Trophoblast cell (in vitro differentiated cells and primary cell): ENCODE results near the gene ARHGDIB.

ENCODE experiments used
- DNase-seq, 2 donors: peaks; one replicate each; pipeline ENCODE4 v3.0.0-alpha.2; 2016
- H2AFZ ChIP-seq: 2 replicates; pipeline ENCODE4 v1.6.1; 2013; ENCODE audit warnings: low read length, moderate library complexity, mild to moderate bottlenecking; ENCODE audit not compliant: insufficient read depth, poor library complexity
- H2AK5ac ChIP-seq: 2 replicates; pipeline ENCODE4 v1.6.1; 2013; ENCODE audit warnings: mild to moderate bottlenecking, low read length
- H2BK120ac ChIP-seq: 2 replicates; pipeline ENCODE4 v1.6.1; 2013; ENCODE audit warnings: low read length, mild to moderate bottlenecking, moderate library complexity; ENCODE audit not compliant: insufficient read depth, poor library complexity
- H2BK12ac ChIP-seq: 2 replicates; pipeline ENCODE4 v1.6.1; 2013; ENCODE audit warnings: mild to moderate bottlenecking, low read length, moderate library complexity
- H2BK5ac ChIP-seq: 2 replicates; pipeline ENCODE4 v1.6.1; 2013; ENCODE audit warnings: low read length, low read depth, moderate library complexity, mild to moderate bottlenecking; ENCODE audit not compliant: poor library complexity
- H3K14ac ChIP-seq: 2 replicates; pipeline ENCODE4 v1.6.1; 2013; ENCODE audit warnings: mild to moderate bottlenecking, low read length
- H3K18ac ChIP-seq: 2 replicates; pipeline ENCODE4 v1.6.1; 2013; ENCODE audit warnings: mild to moderate bottlenecking, low read length
- H3K23ac ChIP-seq: 2 replicates; pipeline ENCODE4 v1.6.1; 2013; ENCODE audit warnings: low read length
- H3K27ac ChIP-seq: 2 replicates; pipeline ENCODE4 v1.5.1; 2013; ENCODE audit warnings: low read depth, mild to moderate bottlenecking, inconsistent platforms, low read length, moderate library complexity
- H3K27me3 ChIP-seq: 2 replicates; pipeline ENCODE4 v1.6.1; 2013; ENCODE audit warnings: inconsistent platforms, mild to moderate bottlenecking, low read length, moderate library complexity; ENCODE audit not compliant: insufficient read depth
- H3K36me3 ChIP-seq, 2 experiments: 1 replicate in 1 of 2; 2 replicates in 1 of 2; pipeline ENCODE4 v1.6.1; 2013; ENCODE audit warnings: low read length in 2 of 2, mild to moderate bottlenecking in 2 of 2, moderate library complexity in 1 of 2; ENCODE audit not compliant: insufficient read depth in 2 of 2, control insufficient read depth in 1 of 2
- H3K4ac ChIP-seq: 2 replicates; pipeline ENCODE4 v1.6.1; 2013; ENCODE audit warnings: low read depth, mild to moderate bottlenecking, low read length, moderate library complexity
- H3K4me1 ChIP-seq, 2 experiments: 1 replicate in 1 of 2; 2 replicates in 1 of 2; pipeline ENCODE4 v1.6.1; 2013; ENCODE audit warnings: low read length in 2 of 2, mild to moderate bottlenecking in 2 of 2, moderate library complexity in 1 of 2; ENCODE audit not compliant: insufficient read depth in 2 of 2, control insufficient read depth in 1 of 2
- H3K4me2 ChIP-seq: 2 replicates; pipeline ENCODE4 v1.6.1; 2013; ENCODE audit warnings: inconsistent platforms, mild to moderate bottlenecking, low read length, moderate library complexity
- H3K4me3 ChIP-seq: 2 replicates; pipeline ENCODE4 v1.5.1; 2013; ENCODE audit warnings: mild to moderate bottlenecking, low read depth, low read length, inconsistent platforms
- H3K79me1 ChIP-seq: one replicate; pipeline ENCODE4 v1.6.1; 2013; ENCODE audit warnings: low read length
- H3K79me2 ChIP-seq: 2 replicates; pipeline ENCODE4 v1.6.1; 2013; ENCODE audit warnings: low read length, mild to moderate bottlenecking; ENCODE audit not compliant: control insufficient read depth, insufficient read depth, poor library complexity
- H3K9ac ChIP-seq: 2 replicates; pipeline ENCODE4 v1.6.1; 2013; ENCODE audit warnings: mild to moderate bottlenecking, low read length
- H3K9me3 ChIP-seq: 2 replicates; pipeline ENCODE4 v1.6.1; 2013; ENCODE audit warnings: low read depth, mild to moderate bottlenecking, control low read depth, inconsistent platforms, low read length; ENCODE audit not compliant: insufficient read depth
- H4K12ac ChIP-seq: 2 replicates; pipeline ENCODE4 v1.6.1; 2013; ENCODE audit warnings: low read depth, mild to moderate bottlenecking, low read length, moderate library complexity
- H4K8ac ChIP-seq: 2 replicates; pipeline ENCODE4 v1.6.1; 2013; ENCODE audit warnings: low read depth, mild to moderate bottlenecking, low read length, moderate library complexity
- H4K91ac ChIP-seq: one replicate; pipeline ENCODE4 v1.6.1; 2013; ENCODE audit warnings: low read depth, mild to moderate bottlenecking, low read length, moderate library complexity
- WGBS: extraction: QIAGEN DNeasy Blood & Tissue Kit; methylation state at CpG from one replicate; pipeline ENCODE4 v1.1.7; 2013; ENCODE audit warnings: missing lambda C conversion rate; ENCODE audit not compliant: insufficient read length, insufficient coverage; ENCODE audit errors: extremely low coverage; 5-methylcytosine and 5-hydroxymethylcytosine counted together

The ARHGDIB gene

DNA sequence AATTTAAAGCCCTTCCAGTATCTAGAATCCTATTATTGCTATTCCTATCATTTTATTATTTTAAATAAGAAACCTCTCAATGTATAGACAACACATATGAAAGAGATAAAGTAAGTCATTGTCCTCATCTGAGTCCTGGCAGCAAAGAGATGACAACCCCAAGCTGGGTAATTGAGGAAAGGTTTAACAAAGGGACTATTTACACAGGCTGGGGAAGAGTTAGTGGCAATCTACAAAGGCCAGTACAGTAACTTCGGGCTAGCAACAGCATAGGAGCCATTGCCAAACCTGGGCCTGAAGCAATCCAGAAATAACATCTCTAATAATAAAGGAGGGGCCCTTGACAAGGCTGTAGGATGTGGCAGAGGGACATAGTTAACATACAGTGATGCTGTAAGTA, 22.6 kb upstream of the ARHGDIB start:
- WGBS = no CpG with 5 or more reads among the region's 1 CpG
- no peaks in the 10 kb centered on the region for H3K36me3 ChIP-seq
- no peak overlapping the region for H4K12ac ChIP-seq
- no peak overlapping the region for H2AK5ac ChIP-seq
- no peak overlapping the region for H4K8ac ChIP-seq
- H3K79me1 ChIP-seq = no peaks in the 10 kb centered on the region
- H2AFZ ChIP-seq = no peak overlapping the region
- H4K91ac ChIP-seq = no peak overlapping the region
- no peaks in the 10 kb centered on the region for H3K4me1 ChIP-seq
- no peak overlapping the region for H3K4ac ChIP-seq
- H3K27me3 ChIP-seq = no peaks in the 10 kb centered on the region
- H2BK5ac ChIP-seq = no peak overlapping the region
- no peak overlapping the region for H3K18ac ChIP-seq
- no peak overlapping the region for H3K23ac ChIP-seq
- H3K9me3 ChIP-seq = no peaks in the 10 kb centered on the region
- no peak overlapping the region for H3K14ac ChIP-seq
- H2BK12ac ChIP-seq = no peak overlapping the region
- no peak overlapping the region for H2BK120ac ChIP-seq
- no peak for DNase-seq
- H3K79me2 ChIP-seq = no peaks in the 10 kb centered on the region
- H3K4me2 ChIP-seq = no peak overlapping the region
- H3K27ac ChIP-seq = no peak overlapping the region
- no peak overlapping the region for H3K4me3 ChIP-seq
- no peak overlapping the region for H3K9ac ChIP-seq

DNA sequence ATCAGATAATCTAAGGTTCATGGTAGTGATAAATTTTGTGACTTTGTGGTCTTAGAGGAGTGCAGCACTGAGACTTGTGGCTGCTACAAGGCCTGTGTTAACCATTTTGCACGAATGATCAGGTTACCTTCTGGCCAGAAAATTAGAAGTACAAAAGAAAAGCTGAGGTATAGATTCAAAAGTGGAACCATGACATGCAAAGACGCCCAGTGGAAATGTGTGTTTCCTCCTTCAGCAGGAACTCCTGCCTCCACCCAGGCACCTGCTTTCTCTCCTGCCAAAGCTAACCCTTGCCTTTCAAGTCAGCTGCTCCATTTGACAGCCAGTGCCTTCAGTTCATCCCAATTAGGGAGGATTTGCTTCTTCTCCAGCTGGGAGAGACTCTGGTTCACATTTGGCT, 21.6 kb upstream of the ARHGDIB start:
- Histone ChIP-seq H3K23ac (no peak overlapping the region), H3K9me3 (no peaks in the 10 kb centered on the region), H2AK5ac (no peak overlapping the region), H2BK120ac (no peak overlapping the region), H3K79me1 (no peaks in the 10 kb centered on the region), H3K14ac (no peak overlapping the region), H3K27me3 (no peaks in the 10 kb centered on the region), H3K4ac (no peak overlapping the region), H4K12ac (no peak overlapping the region), H3K4me2 (no peak overlapping the region), H3K4me3 (no peak overlapping the region), H4K8ac (no peak overlapping the region), H2BK12ac (no peak overlapping the region), H4K91ac (no peak overlapping the region), H2AFZ (no peak overlapping the region), H2BK5ac (no peak overlapping the region), H3K4me1 (no peaks in the 10 kb centered on the region), H3K27ac (no peak overlapping the region), H3K9ac (no peak overlapping the region), H3K18ac (no peak overlapping the region), H3K79me2 (no peaks in the 10 kb centered on the region), H3K36me3 (no peaks in the 10 kb centered on the region)
- WGBS = no CpG with 5 or more reads among the region's 2 CpGs
- peak in 1 of 2 donors; percentile 39 for DNase-seq

DNA sequence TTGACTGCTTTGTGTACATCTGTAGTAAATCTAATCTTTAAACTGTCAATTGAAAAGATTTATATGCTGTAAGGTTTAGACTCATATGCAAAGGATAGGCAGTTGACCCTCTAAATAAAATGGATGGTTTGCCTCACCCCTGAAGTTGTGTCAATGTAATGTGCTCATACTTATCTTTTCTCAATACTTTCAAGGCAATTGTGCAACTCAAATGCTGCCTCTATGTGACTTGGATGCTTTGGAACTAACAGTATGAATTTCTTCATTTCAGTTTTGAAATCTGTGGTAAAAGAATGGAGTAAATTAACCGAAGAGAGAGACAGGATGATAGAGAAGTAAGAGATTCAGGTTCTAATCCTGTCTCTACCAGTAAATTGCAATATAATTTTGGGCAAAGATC, 21.2 kb upstream of the ARHGDIB start:
- H3K27ac ChIP-seq = no peak overlapping the region
- no peaks in the 10 kb centered on the region for H3K9me3 ChIP-seq
- H3K4me1 ChIP-seq = no peaks in the 10 kb centered on the region
- H4K8ac ChIP-seq = no peak overlapping the region
- no peak overlapping the region for H2BK5ac ChIP-seq
- H4K12ac ChIP-seq = no peak overlapping the region
- no peak overlapping the region for H2BK12ac ChIP-seq
- H4K91ac ChIP-seq = no peak overlapping the region
- no peak overlapping the region for H3K18ac ChIP-seq
- no peak overlapping the region for H2AFZ ChIP-seq
- no peaks in the 10 kb centered on the region for H3K27me3 ChIP-seq
- H3K79me1 ChIP-seq = no peaks in the 10 kb centered on the region
- no peaks in the 10 kb centered on the region for H3K36me3 ChIP-seq
- no peak overlapping the region for H2BK120ac ChIP-seq
- H3K23ac ChIP-seq = no peak overlapping the region
- no peaks in the 10 kb centered on the region for H3K79me2 ChIP-seq
- H3K4me3 ChIP-seq = no peak overlapping the region
- H3K4me2 ChIP-seq = no peak overlapping the region
- no peak overlapping the region for H2AK5ac ChIP-seq
- DNase-seq = peak; percentile 47 to 96
- H3K9ac ChIP-seq = no peak overlapping the region
- no peak overlapping the region for H3K14ac ChIP-seq
- no CpG with 5 or more reads among the region's 1 CpG for WGBS
- H3K4ac ChIP-seq = no peak overlapping the region

DNA sequence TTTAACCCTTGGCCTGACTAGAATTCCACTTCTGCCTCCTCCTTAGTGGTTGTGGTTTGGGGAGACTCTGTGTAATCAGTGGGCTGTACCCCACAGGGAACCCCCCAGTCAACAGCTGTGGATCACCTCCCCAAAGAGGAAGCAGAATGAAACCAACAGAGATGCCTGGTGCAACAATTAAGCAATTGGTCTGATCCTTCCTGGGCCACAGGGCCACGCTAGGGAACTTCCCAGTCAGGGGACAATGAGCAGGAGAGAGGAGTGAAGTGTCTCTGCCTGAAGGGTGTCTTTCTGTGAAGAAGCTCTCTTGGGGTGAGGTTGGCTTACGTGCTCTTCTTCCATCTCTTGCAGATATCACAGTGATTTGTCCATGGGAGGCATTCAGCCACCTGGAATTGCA, 19.6 kb upstream of the ARHGDIB start:
- Histone ChIP-seq H4K91ac (no peak overlapping the region), H3K36me3 (no peaks in the 10 kb centered on the region), H2AK5ac (no peak overlapping the region), H2BK5ac (no peak overlapping the region), H3K18ac (no peak overlapping the region), H2BK120ac (no peak overlapping the region), H3K9ac (no peak overlapping the region), H3K79me2 (no peaks in the 10 kb centered on the region), H3K4ac (no peak overlapping the region), H3K4me1 (no peaks in the 10 kb centered on the region), H3K14ac (no peak overlapping the region), H3K9me3 (no peaks in the 10 kb centered on the region), H3K23ac (no peak overlapping the region), H2BK12ac (no peak overlapping the region), H3K27me3 (no peaks in the 10 kb centered on the region), H3K79me1 (no peaks in the 10 kb centered on the region), H3K27ac (no peak overlapping the region), H4K12ac (no peak overlapping the region), H4K8ac (no peak overlapping the region), H3K4me3 (no peak overlapping the region), H2AFZ (no peak overlapping the region), H3K4me2 (no peak overlapping the region)
- peak in 1 of 2 donors; percentile 37 for DNase-seq
- no CpG with 5 or more reads among the region's 2 CpGs for WGBS
